Karpas-422 (cell line): ENCODE measurements around the gene FBXO9. TPM values are rescaled to one million over a fixed set of nuclear protein-coding genes. Genes with fewer than 3 reads are reported as not detected.

Experiments
- DNase-seq: peaks from one replicate; pipeline ENCODE4 v3.0.0-alpha.2; 2015
- H2AFZ ChIP-seq: fragments of 200-600 bp; sonication (generic); 2 replicates; pipeline ENCODE4 v1.6.1; 2014; ENCODE audit warnings: antibody characterized with exemption, low read length, mixed read lengths
- H3K27ac ChIP-seq: fragments of 200-600 bp; sonication (generic); 2 replicates; pipeline ENCODE4 v1.5.1; 2014; ENCODE audit warnings: mild to moderate bottlenecking, low read length, moderate library complexity
- H3K27me3 ChIP-seq: fragments of 200-600 bp; sonication (generic); 2 replicates; pipeline ENCODE4 v1.6.1; 2014; ENCODE audit warnings: low read length, mixed read lengths
- H3K36me3 ChIP-seq: fragments of 200-600 bp; sonication (generic); 2 replicates; pipeline ENCODE4 v1.6.1; 2014; ENCODE audit warnings: low read length, mixed read lengths; ENCODE audit not compliant: insufficient read depth
- H3K4me1 ChIP-seq: fragments of 200-600 bp; sonication (generic); 2 replicates; pipeline ENCODE4 v1.6.1; 2014; ENCODE audit warnings: mild to moderate bottlenecking, low read length, mixed read lengths
- H3K4me2 ChIP-seq: fragments of 200-600 bp; sonication (generic); 2 replicates; pipeline ENCODE4 v1.6.1; 2014; ENCODE audit warnings: low read length, low read depth, mild to moderate bottlenecking; ENCODE audit not compliant: poor library complexity, severe bottlenecking
- H3K4me3 ChIP-seq: fragments of 200-600 bp; sonication (generic); 2 replicates; pipeline ENCODE4 v1.5.1; 2014; ENCODE audit warnings: mild to moderate bottlenecking, antibody characterized with exemption, low read length, mixed read lengths
- H3K79me2 ChIP-seq: fragments of 200-600 bp; sonication (generic); 2 replicates; pipeline ENCODE4 v1.6.1; 2014; ENCODE audit warnings: mild to moderate bottlenecking, low read length, mixed read lengths
- H3K9ac ChIP-seq: fragments of 200-600 bp; sonication (generic); 2 replicates; pipeline ENCODE4 v1.6.0; 2014; ENCODE audit warnings: low read length
- H3K9me2 ChIP-seq: fragments of 200-600 bp; sonication (generic), shearing (Covaris generic); replicated peaks from 2 replicates; pipeline ENCODE4 v1.6.0; 2014; ENCODE audit warnings: mild to moderate bottlenecking, low read length, moderate library complexity; ENCODE audit not compliant: insufficient read depth
- H3K9me3 ChIP-seq: fragments of 300-700, 200-600 bp; sonication (generic); 2 replicates; pipeline ENCODE4 v1.6.1; 2014; ENCODE audit warnings: low read length, mixed read lengths
- H4K20me1 ChIP-seq: fragments of 200-600 bp; sonication (generic); 2 replicates; pipeline ENCODE4 v1.6.1; 2014; ENCODE audit warnings: mild to moderate bottlenecking, antibody characterized with exemption, low read length, low read depth; ENCODE audit not compliant: insufficient read depth
- small RNA-seq: library from RNA; depleted of rRNA; stranded (forward); fragments of <200 nt; gene quantifications from one replicate; pipeline ENCODE3, GENCODE V24; 2014
- total RNA-seq: library from RNA; depleted of rRNA; stranded (reverse); fragments of >200 nt; shearing (Covaris generic); gene quantifications from 2 replicates; pipeline ENCODE4 v1.2.3, GENCODE V29; 2014; ENCODE audit warnings: low replicate concordance; rRNA removed

Gene FBXO9
- total RNA-seq, 1 experiment from 2014 or later, result 41.5 TPM

GRCh38 chr6:53136000-53136609, 70.9 kb downstream of the FBXO9 start:
- Histone ChIP-seq H3K9me2 (no peaks in the 10 kb centered on the region), H3K9ac (no peak overlapping the region), H4K20me1 (no peaks in the 10 kb centered on the region), H3K4me1 (no peaks in the 10 kb centered on the region), H3K9me3 (no peaks in the 10 kb centered on the region), H3K79me2 (no peaks in the 10 kb centered on the region), H3K4me3 (no peak overlapping the region), H3K4me2 (no peak overlapping the region), H3K36me3 (no peaks in the 10 kb centered on the region), H3K27ac (no peak overlapping the region), H3K27me3 (no peaks in the 10 kb centered on the region), H2AFZ (no peak overlapping the region)
- DNase-seq, result no peak

GRCh38 chr6:53139841-53140413, 74.7 kb downstream of the FBXO9 start:
- no peaks in the 10 kb centered on the region for H3K36me3 ChIP-seq
- no peaks in the 10 kb centered on the region for H3K79me2 ChIP-seq
- H3K4me1 ChIP-seq, result no peaks in the 10 kb centered on the region
- H3K27me3 ChIP-seq, result no peaks in the 10 kb centered on the region
- H3K27ac ChIP-seq, result no peak overlapping the region
- no peak overlapping the region for H2AFZ ChIP-seq
- H3K4me2 ChIP-seq, result no peak overlapping the region
- peaks cover 4% of the 10 kb centered on the region; the same call in 1 of the 2 replicates for H3K9me3 ChIP-seq
- no peak overlapping the region for H3K4me3 ChIP-seq
- H3K9ac ChIP-seq, result no peak overlapping the region
- H4K20me1 ChIP-seq, result no peaks in the 10 kb centered on the region
- H3K9me2 ChIP-seq, result no peaks in the 10 kb centered on the region
- no peak for DNase-seq

DNA sequence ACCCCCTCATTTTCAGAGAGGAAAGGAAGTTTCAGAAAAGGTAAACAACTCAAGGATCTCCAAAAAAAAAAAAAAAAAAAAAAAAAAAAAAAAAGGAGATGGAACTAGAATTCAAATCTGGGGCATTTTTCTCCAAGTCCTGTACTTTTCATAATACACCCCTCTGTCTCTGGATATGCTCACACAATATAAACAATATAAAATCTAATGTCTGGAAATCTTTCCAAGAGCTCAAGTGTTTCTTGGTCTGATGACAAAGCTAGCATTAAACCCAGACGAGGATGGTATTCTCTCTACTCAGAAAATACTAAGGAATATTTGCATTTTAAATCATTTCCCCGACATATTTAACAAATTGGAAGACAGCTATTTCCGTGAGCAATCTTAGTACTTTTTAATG, 77.6 kb downstream of the FBXO9 start:
- Histone ChIP-seq H3K9ac (no peak overlapping the region), H2AFZ (no peak overlapping the region), H3K4me3 (no peak overlapping the region), H3K27ac (no peak overlapping the region), H3K36me3 (no peaks in the 10 kb centered on the region), H3K9me2 (no peaks in the 10 kb centered on the region), H3K9me3 (peaks cover 4% of the 10 kb centered on the region; the same call in 1 of the 2 replicates), H3K4me1 (no peaks in the 10 kb centered on the region), H4K20me1 (no peaks in the 10 kb centered on the region), H3K79me2 (no peaks in the 10 kb centered on the region), H3K4me2 (no peak overlapping the region), H3K27me3 (no peaks in the 10 kb centered on the region)
- no peak for DNase-seq

DNA sequence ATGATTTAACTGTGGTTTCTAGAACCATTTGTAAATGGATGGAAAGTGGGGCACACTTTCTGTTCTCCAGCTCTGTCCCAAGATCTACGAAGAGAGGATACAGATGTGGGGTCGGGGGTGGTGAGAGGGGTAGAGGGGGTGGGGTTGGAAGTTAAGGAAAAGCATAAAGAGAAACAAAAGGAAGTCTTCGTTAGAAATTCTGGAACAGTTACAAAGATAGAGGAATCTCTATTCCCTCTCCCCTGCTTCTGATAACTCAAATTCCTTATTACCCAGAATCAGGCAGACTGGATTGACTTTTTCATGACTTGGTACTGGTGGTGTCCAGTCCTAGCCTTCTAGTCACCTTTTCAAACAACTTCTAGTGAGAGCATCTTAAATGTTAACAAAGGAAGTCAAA, 78.5 kb downstream of the FBXO9 start:
- Histone ChIP-seq H3K36me3 (no peaks in the 10 kb centered on the region), H3K9me2 (no peaks in the 10 kb centered on the region), H3K4me1 (no peaks in the 10 kb centered on the region), H3K27me3 (no peaks in the 10 kb centered on the region), H3K4me3 (no peak overlapping the region), H2AFZ (no peak overlapping the region), H3K27ac (no peak overlapping the region), H3K9me3 (peaks cover 4% of the 10 kb centered on the region; the same call in 1 of the 2 replicates), H4K20me1 (no peaks in the 10 kb centered on the region), H3K4me2 (no peak overlapping the region), H3K79me2 (no peaks in the 10 kb centered on the region), H3K9ac (no peak overlapping the region)
- DNase-seq, result no peak

- no peak for DNase-seq
- Histone ChIP-seq H3K9ac (no peak overlapping the region), H3K4me1 (no peaks in the 10 kb centered on the region), H3K9me2 (no peaks in the 10 kb centered on the region), H3K9me3 (peaks cover 4% of the 10 kb centered on the region; the same call in 1 of the 2 replicates), H3K4me3 (no peak overlapping the region), H4K20me1 (no peaks in the 10 kb centered on the region), H3K36me3 (no peaks in the 10 kb centered on the region), H3K4me2 (no peak overlapping the region), H3K27ac (no peak overlapping the region), H3K79me2 (no peaks in the 10 kb centered on the region), H2AFZ (no peak overlapping the region), H3K27me3 (no peaks in the 10 kb centered on the region)
Measured at GRCh38 chr6:53144802-53145201, 79.6 kb downstream of the FBXO9 start.

DNA sequence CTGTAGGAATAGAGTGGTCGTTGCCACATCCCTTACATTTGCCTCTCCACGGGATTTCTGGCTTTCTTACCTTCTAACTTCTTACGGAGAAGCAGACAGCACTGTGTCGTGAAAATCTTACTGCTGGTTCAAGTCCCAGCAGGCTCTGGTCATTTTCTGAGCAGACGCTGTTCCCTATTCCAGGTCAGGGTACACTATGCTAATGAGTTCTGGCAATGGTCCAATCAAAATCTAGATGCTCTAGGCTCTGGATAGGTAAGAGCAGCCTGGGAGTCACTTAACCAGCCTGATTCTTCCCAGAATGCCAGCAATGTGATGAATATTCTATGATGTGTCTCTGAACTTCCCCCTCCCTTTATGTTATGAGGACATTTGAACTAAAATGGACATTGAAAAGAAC, 83.5 kb downstream of the FBXO9 start, which contains the start of gene GCM1:
GCM1 (minus strand) TSS at position 158 of the 400 bp plus-strand sequence. CDS start 3,209 bp downstream, outside the sequence.
- Histone ChIP-seq H3K9ac (no peak within 1 kb of the TSS), H3K9me3 (no peaks in the 10 kb centered on the region), H3K79me2 (no peaks in the 10 kb centered on the region), H3K4me2 (no peak within 1 kb of the TSS), H3K4me1 (no peaks in the 10 kb centered on the region), H2AFZ (no peak within 1 kb of the TSS), H3K4me3 (no peak within 1 kb of the TSS), H4K20me1 (no peaks in the 10 kb centered on the region), H3K36me3 (no peaks in the 10 kb centered on the region), H3K27me3 (no peaks in the 10 kb centered on the region), H3K27ac (no peak within 1 kb of the TSS), H3K9me2 (no peaks in the 10 kb centered on the region)
- DNase-seq, result no peak

Small RNA genes within 50 kb of the gene (small RNA-seq; reads per million reads assigned to genes)
- not detected for gene RN7SL244P

Other genes with a start within 250 kb of the FBXO9 start
- not detected in 2 replicates for gene GSTA5, start 224.6 kb upstream of the FBXO9 start, total RNA-seq
- gene GSTA3, start 155.7 kb upstream of the FBXO9 start, total RNA-seq, result not detected in 2 replicates
- 0.97 and 2.8 TPM in 2 replicates for gene GSTA4, start 70.1 kb upstream of the FBXO9 start, total RNA-seq
- gene CILK1, start 3.6 kb upstream of the FBXO9 start, total RNA-seq, result 1.1 and 3.5 TPM in 2 replicates
- gene GCM1, start 83.4 kb downstream of the FBXO9 start, total RNA-seq, result 0.07 TPM in 1 of 2 replicates, not detected in the other